Measurements from ENCODE around the gene RTF2. TPM values are rescaled to one million over a fixed set of nuclear protein-coding genes. Genes with fewer than 3 reads are reported as not detected.

RTF2 gene, protein sequence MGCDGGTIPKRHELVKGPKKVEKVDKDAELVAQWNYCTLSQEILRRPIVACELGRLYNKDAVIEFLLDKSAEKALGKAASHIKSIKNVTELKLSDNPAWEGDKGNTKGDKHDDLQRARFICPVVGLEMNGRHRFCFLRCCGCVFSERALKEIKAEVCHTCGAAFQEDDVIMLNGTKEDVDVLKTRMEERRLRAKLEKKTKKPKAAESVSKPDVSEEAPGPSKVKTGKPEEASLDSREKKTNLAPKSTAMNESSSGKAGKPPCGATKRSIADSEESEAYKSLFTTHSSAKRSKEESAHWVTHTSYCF
- total RNA-seq (2022; extraction: Qiagen RNA extraction) = 76.8 to 93.8 TPM (median 89.5 TPM) in 5 replicates

DNA sequence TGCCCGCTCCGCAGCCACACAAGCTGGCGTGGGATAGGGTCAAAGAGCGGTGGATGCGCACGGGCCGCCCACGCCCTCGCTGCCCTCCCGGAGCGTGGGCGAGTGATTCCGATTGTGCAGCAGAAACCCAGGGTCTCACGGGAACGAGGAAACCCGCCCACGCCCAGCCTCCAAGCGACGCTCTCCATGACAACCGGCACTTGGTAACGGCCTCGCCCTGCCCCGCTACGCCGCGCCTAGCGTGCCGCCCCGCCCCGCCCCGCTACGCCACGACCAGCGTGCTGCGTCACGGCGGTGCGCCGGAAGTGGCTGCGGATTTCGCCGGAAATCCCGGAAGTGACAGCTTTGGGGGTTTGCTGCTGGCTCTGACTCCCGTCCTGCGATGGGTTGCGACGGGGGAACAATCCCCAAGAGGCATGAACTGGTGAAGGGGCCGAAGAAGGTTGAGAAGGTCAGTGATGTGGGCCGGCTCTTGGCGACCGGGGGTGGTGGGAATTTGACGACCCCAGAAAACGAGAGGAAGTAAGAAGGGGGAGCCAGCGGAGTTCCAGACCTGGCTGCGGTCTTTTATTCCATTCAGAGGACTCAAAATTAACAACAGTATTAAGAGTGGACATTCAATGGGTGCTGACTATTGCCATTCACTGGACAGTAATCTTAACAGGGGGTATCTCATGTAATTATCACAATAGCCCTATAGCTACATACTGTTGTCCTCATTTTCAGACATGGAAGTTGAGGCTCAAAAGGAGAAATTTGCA lies at the start of gene RTF2:
RTF2 (plus strand) TSS at position 312 of the 761 bp plus-strand sequence; CDS start at position 383, 71 bp downstream.

DNA sequence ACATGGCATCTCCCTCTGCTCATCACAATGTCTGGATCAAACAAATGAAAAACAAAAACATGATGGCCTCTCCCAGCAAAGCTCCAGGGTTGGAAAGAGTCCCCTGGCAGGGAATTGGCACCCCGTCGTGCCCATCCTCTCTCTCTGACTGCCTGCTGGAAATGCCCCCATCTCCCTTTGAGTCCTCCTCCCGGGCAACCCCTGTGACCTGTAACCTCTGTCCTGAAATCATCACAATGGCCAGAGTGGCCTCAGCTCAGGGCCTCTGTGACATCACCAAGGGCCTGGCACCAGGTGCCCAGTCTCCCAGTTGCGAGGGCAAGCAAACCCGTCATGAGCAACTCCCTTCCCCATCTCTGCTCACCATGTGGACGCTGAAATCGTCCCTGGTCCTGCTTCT lies 56.0 kb downstream of the RTF2 start, which contains the start of gene FAM209A:
FAM209A (plus strand) TSS at position 301 of the 400 bp plus-strand sequence; CDS start at position 366, 65 bp downstream.

DNA sequence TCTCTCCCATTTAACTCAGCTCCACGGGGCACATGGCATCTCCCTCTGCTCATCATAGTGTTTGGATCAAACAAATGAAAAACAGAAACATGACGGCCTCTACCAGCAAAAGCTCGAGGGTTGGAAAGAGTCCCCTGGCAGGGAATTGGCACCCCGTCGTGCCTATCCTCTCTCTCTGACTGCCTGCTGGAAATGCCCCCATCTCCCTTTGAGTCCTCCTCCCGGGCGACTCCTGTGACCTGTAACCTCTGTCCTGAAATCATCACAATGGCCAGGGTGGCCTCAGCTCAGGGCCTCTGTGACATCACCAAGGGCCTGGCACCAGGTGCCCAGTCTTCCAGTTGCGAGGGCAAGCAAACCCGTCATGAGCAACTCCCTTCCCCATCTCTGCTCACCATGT lies 64.5 kb downstream of the RTF2 start, which contains the start of gene FAM209B:
FAM209B (plus strand) TSS at position 301 of the 400 bp plus-strand sequence; CDS start at position 397, 96 bp downstream.

Other genes with a start within 250 kb of the RTF2 start
- not detected in 5 replicates for gene MC3R, start 219.9 kb upstream of the RTF2 start, total RNA-seq (2022; extraction: Qiagen RNA extraction)
- gene FAM210B, start 109.7 kb upstream of the RTF2 start, total RNA-seq (2022; extraction: Qiagen RNA extraction) = 10.3 to 11.6 TPM (median 11.1 TPM) in 5 replicates
- 88.3 to 94.7 TPM (median 93.4 TPM) in 5 replicates for gene AURKA, start 76.4 kb upstream of the RTF2 start, total RNA-seq (2022; extraction: Qiagen RNA extraction)
- 33.9 to 39.5 TPM (median 36.6 TPM) in 5 replicates for gene CSTF1, start 76.0 kb upstream of the RTF2 start, total RNA-seq (2022; extraction: Qiagen RNA extraction)
- gene CASS4, start 56.4 kb upstream of the RTF2 start, total RNA-seq (2022; extraction: Qiagen RNA extraction) = 0.03 to 0.09 TPM (median 0.03 TPM) in 3 of 5 replicates, not detected in the others
- 0.17 to 0.39 TPM (median 0.25 TPM) in 5 replicates for gene FAM209A, start 56.1 kb downstream of the RTF2 start, total RNA-seq (2022; extraction: Qiagen RNA extraction)
- gene FAM209B, start 64.6 kb downstream of the RTF2 start, total RNA-seq (2022; extraction: Qiagen RNA extraction) = 0.20 to 0.40 TPM (median 0.33 TPM) in 5 replicates
- 10.9 to 12.8 TPM (median 11.7 TPM) in 5 replicates for gene TFAP2C, start 160.7 kb downstream of the RTF2 start, total RNA-seq (2022; extraction: Qiagen RNA extraction)